Measurements from ENCODE around the gene FOXP1.

DNA sequence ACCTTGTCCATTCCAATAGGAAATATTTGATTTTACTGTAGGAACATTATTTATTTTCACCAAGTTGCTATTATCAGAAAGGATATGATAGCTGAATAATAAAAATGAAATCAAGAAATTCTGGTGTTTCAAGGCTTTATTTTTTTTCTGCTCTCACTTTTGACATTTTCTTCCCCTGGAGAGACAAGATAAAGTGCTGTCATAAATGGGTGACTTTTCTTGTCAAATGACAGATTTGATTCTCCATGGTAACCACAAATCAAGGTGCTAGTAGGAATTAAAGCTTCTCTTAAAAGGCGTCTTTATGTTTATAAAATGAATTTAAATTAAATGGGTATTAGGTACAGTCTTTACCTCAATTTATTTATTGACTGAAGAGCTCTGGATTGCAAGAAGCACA, 124.6 kb downstream of the FOXP1 start:
- no peak for TF ChIP-seq ZC3H10 (CRISPR knock-in tag; IDR thresholded peaks at IDR 0.05)
- no peak for TF ChIP-seq ZNF565 (CRISPR knock-in tag; conservative IDR thresholded peaks at IDR 0.05; ENCODE audit: low read depth)
- no peak for TF ChIP-seq RARB (CRISPR knock-in tag; IDR thresholded peaks at IDR 0.05)
- TF ChIP-seq GLIS3 (CRISPR knock-in tag; IDR thresholded peaks at IDR 0.05): no peak
- no peak for TF ChIP-seq ARNTL (CRISPR knock-in tag; IDR thresholded peaks at IDR 0.05; ENCODE audit: borderline replicate concordance, low read depth)
- no peak for TF ChIP-seq ZFP3 (CRISPR knock-in tag; IDR thresholded peaks at IDR 0.05)
- TF ChIP-seq, protein P1, sequence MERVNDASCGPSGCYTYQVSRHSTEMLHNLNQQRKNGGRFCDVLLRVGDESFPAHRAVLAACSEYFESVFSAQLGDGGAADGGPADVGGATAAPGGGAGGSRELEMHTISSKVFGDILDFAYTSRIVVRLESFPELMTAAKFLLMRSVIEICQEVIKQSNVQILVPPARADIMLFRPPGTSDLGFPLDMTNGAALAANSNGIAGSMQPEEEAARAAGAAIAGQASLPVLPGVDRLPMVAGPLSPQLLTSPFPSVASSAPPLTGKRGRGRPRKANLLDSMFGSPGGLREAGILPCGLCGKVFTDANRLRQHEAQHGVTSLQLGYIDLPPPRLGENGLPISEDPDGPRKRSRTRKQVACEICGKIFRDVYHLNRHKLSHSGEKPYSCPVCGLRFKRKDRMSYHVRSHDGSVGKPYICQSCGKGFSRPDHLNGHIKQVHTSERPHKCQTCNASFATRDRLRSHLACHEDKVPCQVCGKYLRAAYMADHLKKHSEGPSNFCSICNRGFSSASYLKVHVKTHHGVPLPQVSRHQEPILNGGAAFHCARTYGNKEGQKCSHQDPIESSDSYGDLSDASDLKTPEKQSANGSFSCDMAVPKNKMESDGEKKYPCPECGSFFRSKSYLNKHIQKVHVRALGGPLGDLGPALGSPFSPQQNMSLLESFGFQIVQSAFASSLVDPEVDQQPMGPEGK (CRISPR knock-in tag; IDR thresholded peaks at IDR 0.05; ENCODE audit: borderline replicate concordance): no peak
- no peak for TF ChIP-seq BACH2 (CRISPR knock-in tag; IDR thresholded peaks at IDR 0.05; ENCODE audit: borderline replicate concordance)

All from SK-N-SH treated with all-trans-retinoic acid at 6 μM for 48 hours (cell line).